Posterior vena cava (tissue), 2 donors: ENCODE results near the gene NEDD4L. TPM values are rescaled to one million over a fixed set of nuclear protein-coding genes. Genes with fewer than 3 reads are reported as not detected.
"Not testable (repeated sequence)": the region's sequence is repeated elsewhere in the genome, so short reads cannot be mapped to it uniquely, and the experiment has no call there.

Experiments used
- DNase-seq: peaks from one replicate; pipeline ENCODE4 v3.0.0-alpha.2; 2020; ENCODE audit warnings: low spot score
- intact Hi-C, 2 donors: fragments of 100-400 bp; cut with DNase I; formaldehyde crosslinking; loops; one replicate each; pipeline versions ENCODE4 v1.14.1 to v1.14.2; 2022 to 2023
- total RNA-seq, 2 donors: library from RNA; stranded (reverse); fragmentation: NEBNext Ultra II Directional; extraction: Animal tissue kit (Norgen Biotek cat#: 25700); gene quantifications; one replicate each; pipeline ENCODE4 v1.2.1, GENCODE V29; 2021
- donor health status: DM: yes; HTN: yes; CAD: no.
- donor health status: DM: yes; HTN: yes; CAD: no.

NEDD4L gene
- total RNA-seq, 2 donors from 2014 or later = 11.3 to 14.9 TPM

DNA sequence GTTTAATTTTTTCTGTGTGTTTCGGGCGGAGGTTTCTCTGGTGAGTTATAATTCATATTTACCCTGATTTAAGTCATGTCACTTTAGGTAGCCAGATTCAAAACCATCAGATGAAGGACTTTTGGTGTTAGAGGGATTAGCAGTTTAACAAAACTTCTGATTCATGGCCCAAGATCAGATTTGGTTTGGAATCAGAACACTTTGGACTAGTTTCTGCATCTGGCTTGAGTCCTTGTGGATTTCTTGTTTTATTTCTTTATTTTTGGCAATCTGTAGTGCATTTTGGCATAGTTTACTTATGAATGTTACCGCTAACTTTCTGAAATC lies 3.5 kb downstream of the NEDD4L start:
- DNase-seq = no peak
- intact Hi-C loops = loop anchor here (5.0 to 10.0 kb wide), 3 partner anchors 75 to 465 kb away; no protein-coding TSS in a partner anchor

DNA sequence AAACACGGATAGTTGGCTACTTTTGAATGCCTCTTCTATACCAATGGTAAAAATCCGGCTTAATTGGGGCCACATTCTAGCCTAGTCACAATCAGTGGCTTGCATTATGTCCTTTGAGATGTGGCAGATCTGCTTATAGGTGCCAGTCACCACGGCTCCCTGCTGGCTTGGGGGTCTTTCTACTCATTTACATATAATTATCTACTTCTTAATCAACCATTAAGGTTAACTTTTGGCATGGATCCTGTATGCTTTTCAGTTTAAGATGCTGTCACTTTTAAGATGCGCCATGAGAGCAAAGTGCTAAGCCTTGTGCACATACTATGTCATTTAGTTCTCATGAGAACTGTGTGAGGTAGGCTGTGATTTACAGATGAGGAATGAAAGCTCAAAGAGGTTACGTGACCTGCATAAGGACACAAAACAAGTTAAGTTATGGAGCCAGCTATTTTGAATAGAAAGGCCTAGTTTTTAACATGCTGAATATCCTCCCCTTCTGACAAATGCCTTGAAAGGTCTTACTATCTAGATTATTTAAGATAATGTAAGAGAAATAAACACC lies 4.1 kb downstream of the NEDD4L start:
- intact Hi-C loops = loop anchor here (5.0 to 10.0 kb wide), 3 partner anchors 74 to 466 kb away; no protein-coding TSS in a partner anchor
- no peak for DNase-seq

DNA sequence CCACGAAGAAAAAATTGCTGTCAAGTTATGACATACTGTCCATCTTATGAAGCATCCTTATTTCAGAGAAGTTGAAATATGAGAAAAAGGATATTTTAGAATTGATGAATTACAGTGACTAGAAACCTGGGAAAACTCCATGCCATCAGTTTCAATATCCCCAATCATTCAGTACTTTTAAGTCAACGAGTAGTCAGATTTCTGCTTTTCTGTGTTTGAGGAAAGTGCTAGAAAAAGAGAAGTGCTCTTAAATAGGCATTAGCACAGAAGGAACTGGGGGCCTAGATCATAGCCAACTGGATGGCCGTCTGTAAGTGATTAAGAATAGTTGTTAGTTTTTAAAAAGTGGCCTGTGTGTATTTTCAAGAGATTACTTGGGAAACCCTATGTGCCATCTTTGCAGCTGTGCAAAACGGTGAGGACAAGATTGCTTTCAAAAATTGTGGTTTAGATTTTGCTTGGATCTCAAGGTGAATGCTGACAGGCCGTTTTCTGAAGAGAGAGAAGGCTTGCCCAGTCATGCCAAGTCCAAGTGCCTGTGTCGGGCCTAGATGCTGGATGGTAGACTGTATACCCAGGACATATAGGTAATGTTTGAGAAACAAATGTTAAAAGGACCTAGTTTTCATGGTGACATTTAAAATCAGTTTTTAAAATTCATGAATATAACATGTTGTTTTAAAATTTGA lies 5.1 kb downstream of the NEDD4L start:
- no peak for DNase-seq
- intact Hi-C loops = loop anchor here (5.0 to 10.0 kb wide), 3 partner anchors 73 to 467 kb away; no protein-coding TSS in a partner anchor

DNA sequence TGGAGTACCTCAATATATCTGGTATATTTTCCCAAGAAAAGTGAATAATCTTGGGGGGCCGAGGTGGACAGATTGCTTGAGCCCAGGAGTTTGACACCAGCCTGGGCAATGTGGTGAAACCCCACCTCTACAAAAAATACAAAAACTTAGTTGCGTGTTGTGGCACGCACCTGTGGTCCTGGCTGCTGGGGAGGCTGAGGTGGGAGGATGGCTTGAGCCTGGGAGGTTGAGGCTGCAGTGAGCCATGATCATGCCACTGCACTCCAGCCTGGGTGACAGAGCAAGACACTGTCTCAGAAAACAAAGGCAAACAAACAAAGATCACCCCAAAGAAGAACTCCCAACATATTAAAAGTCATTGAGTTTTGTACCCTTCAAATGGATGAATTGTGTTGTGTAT lies 6.9 kb downstream of the NEDD4L start:
- intact Hi-C loops = not testable (repeated sequence)

DNA sequence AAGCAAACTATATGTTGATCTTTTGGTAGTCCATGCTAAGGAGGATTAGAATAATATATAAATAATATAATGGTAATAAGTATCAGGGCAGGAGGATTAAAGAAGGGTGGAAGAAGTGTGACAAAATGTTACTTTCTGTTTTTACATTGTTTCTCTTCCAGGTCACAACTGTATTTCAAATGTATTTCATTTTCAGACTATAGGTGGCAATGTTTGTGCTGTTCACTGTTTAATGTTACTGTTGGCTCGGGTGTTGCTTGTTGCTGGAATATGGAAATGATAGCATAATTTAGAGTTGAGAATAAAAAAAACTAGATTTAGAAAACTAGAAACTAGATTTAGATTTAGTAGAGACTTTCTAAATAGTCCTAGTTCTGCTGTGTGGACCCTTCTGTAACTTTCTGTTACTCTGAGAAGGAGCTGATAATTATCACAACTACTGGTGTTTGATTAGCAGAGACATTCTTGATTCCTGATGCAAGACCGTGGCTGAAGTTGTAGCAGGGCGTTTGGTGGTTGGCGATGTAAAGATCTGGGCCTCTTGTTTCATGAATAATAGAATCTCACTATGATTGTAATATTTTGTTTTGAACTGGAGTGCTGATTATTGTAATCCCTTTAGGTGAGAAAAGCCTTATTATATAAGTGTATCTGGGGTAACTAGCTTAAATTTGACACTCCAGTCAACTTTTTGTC lies 7.9 kb downstream of the NEDD4L start:
- no peak for DNase-seq
- intact Hi-C loops = no loop called here

More for the DNA sequence above, 6.9 kb downstream of the NEDD4L start:
- DNase-seq = not testable (repeated sequence)

DNA sequence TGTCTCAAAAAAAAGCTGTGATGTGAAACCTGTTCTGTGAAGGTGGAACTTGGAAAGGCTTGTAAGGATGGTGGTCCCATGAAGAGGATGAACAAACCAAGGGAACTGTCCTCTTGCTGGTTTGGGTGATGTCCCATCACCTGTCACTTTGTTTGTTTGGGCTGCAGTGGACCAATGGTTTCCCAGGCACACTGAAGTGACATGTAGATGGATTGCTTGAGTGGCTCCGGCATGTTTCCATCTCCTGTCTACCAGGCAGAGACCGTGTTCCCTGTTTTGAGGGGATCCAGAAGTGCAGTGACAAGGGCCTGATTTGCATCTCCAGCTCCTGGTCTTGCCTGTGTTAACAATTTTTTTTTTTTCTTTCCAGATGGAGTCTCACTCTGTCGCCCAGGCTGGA lies 8.9 kb downstream of the NEDD4L start:
- no peak for DNase-seq
- intact Hi-C loops = no loop called here

DNA sequence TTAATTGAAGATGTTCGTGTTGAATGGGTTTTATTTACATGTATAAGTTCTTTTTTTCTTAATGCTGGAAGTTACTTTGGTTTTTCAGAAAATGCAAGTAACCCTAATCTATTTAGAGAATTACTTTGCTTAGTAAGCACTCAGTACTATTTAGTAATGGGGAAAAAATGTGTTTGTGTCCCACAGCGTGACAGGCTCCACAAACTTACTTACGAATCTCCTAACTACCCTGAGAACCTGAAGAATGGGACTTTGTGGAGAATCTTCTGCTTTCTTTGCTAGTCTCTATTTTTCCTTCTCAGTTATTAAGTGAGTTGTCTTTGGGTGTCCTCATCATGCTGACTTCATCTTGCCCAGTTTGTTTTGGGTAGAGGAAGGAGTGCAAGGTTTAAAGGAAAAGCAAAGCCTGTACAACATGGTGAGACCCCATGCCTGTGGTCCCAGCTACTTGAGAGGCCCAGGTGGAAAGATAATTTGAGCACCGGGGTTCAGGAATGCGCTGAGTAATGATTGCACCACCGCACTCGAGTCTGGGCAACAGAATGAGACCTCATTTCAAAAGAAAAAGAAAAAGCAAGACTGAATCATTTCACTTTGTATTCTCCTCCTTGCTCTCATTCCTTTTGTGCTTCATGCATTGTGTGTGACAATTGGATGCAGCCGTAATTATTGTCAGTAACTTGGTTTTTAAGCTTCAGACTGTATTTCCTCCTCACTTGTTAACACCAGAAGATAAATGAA lies 10.2 kb downstream of the NEDD4L start:
- DNase-seq = no peak
- intact Hi-C loops = no loop called here

DNA sequence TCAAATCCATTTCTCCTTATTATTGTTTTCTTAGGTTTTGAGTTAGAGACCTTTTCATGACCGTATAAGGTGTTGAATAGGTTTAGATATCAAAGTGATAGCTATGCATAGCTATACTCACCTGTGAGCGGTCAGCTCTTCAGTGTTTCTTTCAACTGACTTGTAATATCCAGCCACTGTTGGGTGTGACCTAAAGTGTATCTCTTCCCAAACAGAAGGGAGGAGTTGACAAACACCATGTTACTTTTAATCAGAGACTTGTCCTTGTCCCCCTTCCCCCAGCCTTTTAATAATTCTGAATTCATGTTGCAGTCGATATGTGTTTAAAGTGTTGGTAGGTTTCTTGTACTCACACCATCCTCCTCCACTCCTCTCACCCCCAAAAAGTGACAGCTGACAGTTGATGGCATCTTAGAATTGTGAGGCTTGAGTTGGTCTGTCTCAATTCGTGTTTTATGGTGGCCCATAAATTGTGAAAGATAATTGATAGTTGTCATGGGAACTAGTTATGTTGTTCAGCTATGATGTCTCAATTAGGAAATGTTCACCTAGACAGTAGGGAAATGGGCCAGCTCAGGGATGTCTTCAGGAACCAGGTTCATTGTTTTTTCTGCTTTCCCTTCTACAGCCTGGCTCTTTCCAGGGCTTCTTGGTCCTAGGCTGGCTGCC lies 12.0 kb downstream of the NEDD4L start:
- intact Hi-C loops = no loop called here
- DNase-seq = no peak

DNA sequence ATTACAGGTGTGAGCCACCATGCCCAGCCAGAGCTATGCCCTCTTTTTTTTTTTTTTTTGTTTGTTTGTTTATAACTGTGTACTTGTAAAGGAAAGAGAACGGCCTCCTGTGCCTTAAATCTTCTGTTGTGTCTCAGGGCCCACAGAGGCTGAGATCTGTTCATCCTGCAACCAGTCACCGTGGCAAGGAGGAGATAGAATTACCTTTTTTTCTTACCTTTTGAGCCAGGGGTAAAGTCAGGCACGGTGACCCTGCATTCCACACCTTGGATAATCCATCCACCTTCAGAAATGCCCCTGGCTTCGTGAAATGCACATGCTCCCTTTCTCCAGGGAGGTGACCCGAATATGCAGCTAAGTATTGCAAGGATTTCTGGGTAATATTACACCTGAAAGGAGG lies 12.8 kb downstream of the NEDD4L start:
- no peak for DNase-seq
- intact Hi-C loops = no loop called here

DNA sequence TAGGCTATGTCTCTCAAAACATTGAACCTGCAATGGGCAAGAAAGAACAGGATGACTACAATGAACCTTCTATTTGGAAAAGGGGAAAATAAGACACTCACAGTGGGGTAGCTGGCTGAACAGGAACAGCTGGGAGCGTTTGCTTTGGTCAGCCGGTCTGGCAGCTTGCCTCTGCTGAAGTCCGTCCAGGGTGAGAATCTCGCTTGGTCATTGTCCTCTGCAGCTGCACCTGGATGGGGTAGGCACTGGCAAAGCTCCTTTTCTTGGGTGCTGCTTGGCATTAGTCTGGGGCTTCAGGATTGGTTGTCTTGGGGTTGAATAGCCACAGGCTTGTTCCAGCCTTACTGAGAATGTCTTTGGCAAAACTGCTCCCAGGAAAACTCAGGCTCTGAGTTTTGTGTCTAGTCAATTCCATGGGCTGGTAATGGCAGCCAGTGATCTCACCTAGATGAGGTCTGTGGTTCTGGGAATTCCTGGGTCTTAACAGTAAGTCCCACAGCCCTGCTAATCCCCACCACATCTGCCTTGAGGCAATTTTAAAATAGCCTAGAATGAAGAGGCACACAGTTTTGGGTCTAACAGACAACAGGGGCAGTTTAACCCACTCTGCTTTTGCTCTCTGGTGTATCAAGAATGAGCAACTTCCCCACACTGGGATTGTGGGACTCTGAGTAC lies 13.4 kb downstream of the NEDD4L start:
- DNase-seq = no peak
- intact Hi-C loops = no loop called here

DNA sequence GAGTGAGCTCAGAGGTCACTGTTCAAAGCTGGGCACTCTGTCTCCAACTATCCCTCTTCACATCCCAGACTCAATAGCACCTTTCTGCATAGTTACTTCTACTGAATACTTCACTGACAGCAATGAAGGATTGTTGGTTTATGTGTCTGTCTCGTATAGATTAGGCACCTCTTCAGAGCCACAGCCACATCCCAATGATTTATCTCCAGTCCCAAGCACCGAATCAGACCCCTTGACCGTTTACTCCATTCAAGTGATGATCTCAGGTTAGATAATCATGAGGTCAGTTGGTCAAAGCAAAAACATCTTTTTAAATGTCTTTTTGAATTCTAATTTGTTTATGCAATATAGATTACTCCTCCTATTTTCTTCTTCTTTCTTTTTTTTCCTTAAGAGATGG lies 14.7 kb downstream of the NEDD4L start:
- intact Hi-C loops = no loop called here
- DNase-seq = no peak

DNA sequence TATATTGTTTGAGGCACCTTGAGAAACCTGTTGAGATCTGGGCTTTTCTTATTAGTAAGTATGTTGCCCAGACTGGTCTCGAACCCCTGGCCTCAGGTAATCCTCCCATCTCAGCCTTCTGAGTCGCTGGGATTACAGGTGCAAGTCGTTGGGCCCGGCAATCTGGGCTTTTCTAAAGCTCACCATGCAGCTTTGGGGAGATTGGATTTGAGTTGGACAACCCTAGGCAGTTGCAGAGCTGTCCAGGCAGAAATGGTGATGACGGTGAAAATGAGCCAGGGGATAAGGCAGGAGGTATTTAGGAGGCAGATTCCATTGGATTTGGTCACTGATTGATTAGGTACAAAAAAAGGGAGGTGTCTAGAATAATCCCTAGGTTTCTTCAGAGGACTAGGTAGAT lies 16.2 kb downstream of the NEDD4L start:
- DNase-seq = no peak
- intact Hi-C loops = no loop called here

DNA sequence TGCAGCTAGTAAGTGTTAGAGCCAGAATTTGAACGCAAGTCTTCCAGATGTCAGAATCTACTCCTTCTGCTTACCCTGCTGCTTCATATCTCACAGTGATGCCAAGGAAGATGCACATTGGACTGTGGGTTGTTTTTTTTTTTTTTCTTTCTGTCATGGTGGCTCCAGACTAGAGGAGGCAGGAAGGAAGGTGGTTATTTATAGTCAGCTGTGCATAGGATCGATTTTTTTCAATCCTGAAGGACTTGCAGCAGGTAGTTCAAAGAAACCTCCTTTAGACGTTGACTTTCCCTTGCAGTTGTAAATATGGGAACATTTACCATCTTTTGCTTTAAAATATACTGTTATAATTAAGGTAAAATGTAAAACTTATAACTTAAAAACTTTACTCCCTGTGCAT lies 17.3 kb downstream of the NEDD4L start:
- intact Hi-C loops = no loop called here
- DNase-seq = no peak

DNA sequence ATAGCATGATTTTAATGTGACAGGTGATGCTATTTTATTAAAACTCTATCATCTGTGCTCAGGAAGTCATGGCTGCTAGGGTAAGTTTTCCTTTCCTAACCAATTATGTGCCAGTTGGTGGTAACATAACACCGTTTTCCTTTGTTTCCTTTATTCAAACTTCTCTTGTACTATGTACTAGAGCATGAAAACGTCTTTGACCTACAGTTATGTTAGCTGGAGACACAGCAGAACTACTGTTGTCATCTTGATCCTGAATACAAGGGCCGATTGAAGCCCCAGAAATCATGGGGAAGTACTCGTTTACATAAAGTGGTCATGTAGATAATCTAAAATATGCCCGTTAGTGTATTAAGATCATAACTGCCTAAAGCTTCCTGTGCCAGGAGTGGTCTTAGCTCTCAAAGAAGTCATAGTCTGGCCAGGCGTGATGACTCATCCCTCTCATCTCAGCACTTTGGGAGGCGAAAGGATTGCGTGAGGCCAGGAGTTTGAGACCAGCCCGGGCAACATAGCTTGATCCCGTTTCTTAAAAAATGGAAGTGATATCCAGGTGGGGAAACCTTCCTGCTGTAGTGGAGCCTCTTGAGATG lies 20.5 kb downstream of the NEDD4L start:
- DNase-seq = no peak
- intact Hi-C loops = no loop called here

DNA sequence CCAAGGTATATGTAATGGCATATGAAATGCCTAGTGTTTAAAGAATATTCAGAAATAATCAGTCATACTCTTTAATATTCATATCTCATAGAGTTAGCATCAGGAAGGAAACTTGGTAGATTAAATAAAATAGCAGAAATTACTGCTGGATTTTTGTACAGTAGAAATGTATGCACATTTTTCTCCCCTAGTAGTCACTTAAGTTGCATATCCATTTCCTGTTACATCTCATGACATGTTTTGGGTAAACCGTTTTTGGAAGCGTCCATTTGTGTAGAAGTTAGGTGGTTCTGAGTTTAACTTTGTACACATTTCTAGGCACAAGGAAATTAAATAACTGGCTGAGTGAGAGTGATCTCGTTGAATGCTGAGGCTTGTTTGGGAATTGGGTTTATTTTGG lies 21.9 kb downstream of the NEDD4L start:
- intact Hi-C loops = no loop called here
- no peak for DNase-seq

DNA sequence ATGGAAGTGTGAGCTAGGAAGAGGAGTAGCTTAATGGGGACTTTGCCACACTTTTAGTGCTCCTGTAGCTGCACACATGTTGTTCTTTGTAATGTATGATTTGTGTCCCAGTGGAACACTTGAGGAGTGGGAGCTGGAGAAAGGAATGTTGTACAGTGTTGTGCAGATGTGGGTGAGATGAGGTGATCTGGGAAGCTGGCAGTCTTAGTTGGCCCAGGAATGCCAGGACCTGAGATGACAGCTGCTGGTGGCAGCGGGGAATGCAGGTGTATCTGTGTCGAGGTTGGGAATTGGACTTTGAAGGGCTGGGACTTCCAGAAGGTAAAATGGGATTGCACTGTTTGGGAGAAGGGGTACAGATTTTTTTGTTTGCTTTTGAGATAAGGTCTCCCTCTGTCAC lies 23.6 kb downstream of the NEDD4L start:
- intact Hi-C loops = no loop called here
- DNase-seq = no peak

DNA sequence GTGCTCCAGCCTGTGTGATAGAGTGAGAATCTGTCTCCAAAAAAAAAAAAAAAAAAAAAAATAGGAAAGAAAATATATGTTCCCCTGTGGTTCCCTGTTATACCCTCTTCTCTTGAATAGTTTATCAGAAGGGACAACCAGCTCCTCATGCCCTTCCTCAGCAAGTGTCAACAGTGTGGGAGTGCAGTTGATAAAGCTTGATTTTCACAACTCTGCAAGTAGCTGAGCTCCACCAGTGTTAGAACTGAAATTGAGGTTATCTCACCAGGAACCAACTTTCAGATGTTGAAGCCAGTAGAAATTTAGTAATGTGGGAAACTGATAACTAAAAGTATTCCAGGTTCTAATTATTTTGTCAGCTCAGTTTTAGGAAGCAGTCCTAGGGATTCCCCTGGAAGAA lies 25.1 kb downstream of the NEDD4L start:
- intact Hi-C loops = no loop called here

DNA sequence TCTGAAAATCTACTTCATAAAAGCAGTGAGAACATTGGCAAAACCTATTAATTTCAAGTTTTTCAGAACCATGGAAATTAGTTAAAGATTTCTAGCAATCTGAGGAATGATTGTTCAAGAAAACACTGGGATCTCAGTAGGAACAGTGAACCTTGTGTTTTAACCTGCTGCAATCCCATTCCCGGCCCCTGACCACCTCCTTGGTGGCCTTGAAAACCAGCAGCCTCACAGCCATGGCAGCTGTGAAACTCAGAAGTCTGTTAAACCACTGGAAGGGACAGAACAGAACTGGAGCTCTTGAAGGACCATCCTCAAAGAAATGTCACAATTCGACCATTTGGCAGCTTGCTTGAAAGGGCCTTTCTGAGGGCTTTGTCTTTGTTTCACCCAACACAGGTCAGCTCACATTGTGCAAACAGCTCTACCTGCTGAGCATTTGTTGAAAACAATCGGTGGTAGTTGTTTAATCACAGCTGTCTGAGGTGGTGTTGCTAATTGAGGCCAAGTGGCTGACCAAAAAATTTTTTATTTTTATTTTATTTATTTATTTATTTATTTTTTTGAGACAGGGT lies 25.8 kb downstream of the NEDD4L start:
- intact Hi-C loops = no loop called here
- no peak for DNase-seq

More for the DNA sequence above, 25.1 kb downstream of the NEDD4L start:
- no peak for DNase-seq
